PC-3 (cell line): ENCODE results near the gene RYK. TPM values are rescaled to one million over a fixed set of nuclear protein-coding genes. Genes with fewer than 3 reads are reported as not detected.

Source experiments
- ATAC-seq: fragments of 200-7000 bp; cut with Tn5 transposase; 2 replicates; pipeline ENCODE4 v1.9.1; 2020; ENCODE audit warnings: mild to moderate bottlenecking, moderate library complexity
- BruUV-seq: library from RNA; stranded (reverse); fragments of 400-500 nt; replicated peaks from 2 replicates; lab custom pipeline; 2021; lab: Mats Ljungman, UMichigan
- CTCF ChIA-PET: fragments of 300-600 bp; sonication (Branson Sonifier 250); formaldehyde crosslinking; loops from one replicate; lab custom pipeline; 2022; ENCODE audit warnings: antibody characterized with exemption; lab: Charles Lee
- POLR2A ChIA-PET: fragments of 300-600 bp; sonication (Branson Sonifier 250); formaldehyde crosslinking; loops from one replicate; lab custom pipeline; 2022; ENCODE audit warnings: antibody characterized with exemption; ENCODE audit not compliant: unreplicated experiment; lab: Charles Lee
- DNase-seq: peaks from one replicate; pipeline ENCODE4 v3.0.0-alpha.2; 2015
- H2AFZ ChIP-seq: fragments of 300-600 bp; sonication (generic); 2 replicates; pipeline ENCODE4 v1.6.0; 2016; ENCODE audit warnings: antibody characterized with exemption, low read length
- H3F3A ChIP-seq: fragments of 300-600 bp; sonication (generic); one replicate; pipeline ENCODE4 v1.6.0; 2017; ENCODE audit warnings: antibody characterized with exemption, low read length, control low read depth, mild to moderate bottlenecking; ENCODE audit not compliant: unreplicated experiment
- H3K27ac ChIP-seq: fragments of 300-600 bp; sonication (generic); 2 replicates; pipeline ENCODE4 v1.5.1; 2016; ENCODE audit warnings: mild to moderate bottlenecking, low read length
- H3K27me3 ChIP-seq: fragments of 300-600 bp; sonication (generic); 2 replicates; pipeline ENCODE4 v1.6.1; 2016; ENCODE audit warnings: low read length, mixed read lengths
- H3K36me3 ChIP-seq: fragments of 300-600 bp; sonication (generic); 2 replicates; pipeline ENCODE4 v1.6.1; 2016; ENCODE audit warnings: low read depth, mixed run types, low read length, mixed read lengths
- H3K4me1 ChIP-seq: fragments of 300-600 bp; sonication (generic); 2 replicates; pipeline ENCODE4 v1.5.1; 2016; ENCODE audit warnings: low read length; ENCODE audit not compliant: insufficient read depth
- H3K4me2 ChIP-seq: fragments of 300-600 bp; sonication (generic); 2 replicates; pipeline ENCODE4 v1.6.0; 2016; ENCODE audit warnings: low read length
- H3K4me3 ChIP-seq: fragments of 300-600 bp; sonication (generic); 2 replicates; pipeline ENCODE4 v1.5.1; 2016; ENCODE audit warnings: mild to moderate bottlenecking, low read length, mixed read lengths
- H3K79me2 ChIP-seq: fragments of 300-600 bp; sonication (generic); 2 replicates; pipeline ENCODE4 v1.6.1; 2017; ENCODE audit warnings: low read length, mixed read lengths
- H3K9ac ChIP-seq: fragments of 300-600 bp; sonication (generic); 2 replicates; pipeline ENCODE4 v1.6.0; 2016; ENCODE audit warnings: mild to moderate bottlenecking, low read length
- H3K9me2 ChIP-seq: fragments of 300-600 bp; sonication (generic); replicated peaks from 2 replicates; pipeline ENCODE4 v1.6.1; 2016; ENCODE audit warnings: mixed run types, low read length, mixed read lengths
- H3K9me3 ChIP-seq: fragments of 300-600 bp; sonication (generic); 2 replicates; pipeline ENCODE4 v1.6.1; 2016; ENCODE audit warnings: low read length, mixed read lengths
- H4K20me1 ChIP-seq: fragments of 300-600 bp; sonication (generic); 2 replicates; pipeline ENCODE4 v1.6.1; 2016; ENCODE audit warnings: low read length, mixed read lengths
- CTCF ChIP-seq: fragments of 300-600 bp; sonication (generic); conservative IDR thresholded peaks from 2 replicates; pipeline ENCODE4 v1.5.1; 2017; ENCODE audit warnings: antibody characterized with exemption, low read depth, mild to moderate bottlenecking, low read length
- EZH2 ChIP-seq: fragments of 300-600 bp; sonication (generic); IDR thresholded peaks from one replicate; pipeline ENCODE4 v1.6.1; 2017; ENCODE audit warnings: antibody characterized with exemption, mild to moderate bottlenecking, low read length; ENCODE audit not compliant: unreplicated experiment
- EZH2phosphoT487 ChIP-seq: fragments of 300-600 bp; sonication (generic); IDR thresholded peaks from 2 replicates; pipeline ENCODE4 v1.6.1; 2018; ENCODE audit warnings: mild to moderate bottlenecking, antibody characterized with exemption, low read length, borderline replicate concordance
- intact Hi-C: fragments of 100-400 bp; cut with micrococcal nuclease; formaldehyde crosslinking; loops from 2 replicates; pipeline ENCODE4 v1.9.0; 2023
- total RNA-seq: library from RNA; depleted of rRNA; stranded (reverse); fragments of >200 nt; gene quantifications from 2 replicates; pipeline ENCODE4 v1.2.3, GENCODE V29; 2014

Gene RYK
- total RNA-seq, 1 experiment from 2014 or later = 47.2 TPM

DNA sequence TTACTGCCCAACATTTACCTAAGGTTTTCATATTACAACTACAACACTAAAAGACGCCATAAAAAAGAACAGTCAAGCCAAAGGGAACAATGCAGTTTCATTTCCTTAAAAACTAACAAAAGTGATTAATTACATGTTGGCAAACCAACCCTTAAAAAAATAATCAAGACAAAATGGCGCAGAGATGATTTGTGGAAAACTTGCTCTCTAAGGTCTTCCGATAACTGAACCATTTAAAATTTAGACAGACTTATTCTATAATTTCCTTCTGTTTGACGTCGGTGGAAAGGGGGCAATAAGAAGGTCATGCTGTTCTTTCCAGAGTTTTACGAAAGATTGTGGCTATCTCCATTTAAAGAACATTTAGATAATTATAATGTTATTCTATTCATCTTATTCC, 87.6 kb downstream of the RYK start:
- Histone ChIP-seq H3K36me3 (peaks cover 9% of the 10 kb centered on the region; the same call in 1 of the 2 replicates), H3K4me1 (no peaks in the 10 kb centered on the region), H2AFZ (no peak overlapping the region), H3K27me3 (no peaks in the 10 kb centered on the region), H3K27ac (no peak overlapping the region), H3K9ac (no peak overlapping the region), H3K4me3 (no peak overlapping the region), H3K9me2 (no peaks in the 10 kb centered on the region), H3K9me3 (no peaks in the 10 kb centered on the region), H3F3A (no peaks in the 10 kb centered on the region), H4K20me1 (no peaks in the 10 kb centered on the region), H3K4me2 (no peak overlapping the region), H3K79me2 (no peaks in the 10 kb centered on the region)
- no peak for DNase-seq
- BruUV-seq = no TSS peak
- no peak for TF ChIP-seq EZH2phosphoT487
- no peak for TF ChIP-seq CTCF
- TF ChIP-seq EZH2 = no peak
- intact Hi-C loops = no loop called here
- no peak for ATAC-seq
- ChIA-PET CTCF (no interaction called here), POLR2A (no interaction called here)

DNA sequence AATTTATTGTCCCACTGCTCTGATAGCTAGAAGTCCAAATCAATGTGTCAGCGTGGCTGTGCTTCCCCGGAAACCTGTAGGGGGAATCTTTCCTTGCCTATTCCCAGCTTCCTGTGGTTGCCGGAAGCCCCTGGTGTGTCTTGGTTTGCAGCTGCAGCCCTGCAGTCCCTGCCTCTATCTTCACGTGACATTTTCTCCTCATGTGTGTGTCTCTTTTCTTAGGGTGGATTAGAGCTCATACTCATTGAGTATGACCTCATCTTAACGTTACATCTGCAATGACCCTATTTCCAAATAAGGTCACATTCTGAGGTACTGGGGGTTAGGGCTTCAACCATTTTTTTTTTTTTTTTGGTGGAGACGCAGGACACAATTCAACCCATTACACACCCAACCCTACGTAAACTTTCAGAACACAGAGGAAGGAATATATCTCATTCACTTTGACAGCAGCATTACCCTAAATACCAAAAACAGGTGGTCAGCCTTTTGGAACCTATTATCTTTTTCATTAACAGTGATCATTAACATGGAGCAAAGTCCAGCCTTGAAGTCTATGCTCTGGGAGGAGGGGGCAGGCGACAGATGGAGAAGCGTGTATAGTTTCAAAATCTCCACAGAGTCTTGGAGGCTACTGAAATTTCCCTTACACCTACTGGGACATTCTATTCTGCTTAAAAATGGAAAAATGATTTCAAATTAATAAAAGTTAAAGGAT, 88.6 kb downstream of the RYK start:
- no peak overlapping the region for H2AFZ ChIP-seq
- intact Hi-C loops = no loop called here
- H4K20me1 ChIP-seq = no peaks in the 10 kb centered on the region
- TF ChIP-seq EZH2 = no peak
- TF ChIP-seq CTCF = no peak
- no peak for TF ChIP-seq EZH2phosphoT487
- no peaks in the 10 kb centered on the region for H3K27me3 ChIP-seq
- DNase-seq (no peak), ATAC-seq (no peak)
- H3K4me1 ChIP-seq = no peaks in the 10 kb centered on the region
- ChIA-PET POLR2A (no interaction called here), CTCF (no interaction called here)
- H3K9me2 ChIP-seq = no peaks in the 10 kb centered on the region
- no peak overlapping the region for H3K4me3 ChIP-seq
- peaks cover 11% of the 10 kb centered on the region; the same call in 1 of the 2 replicates for H3K36me3 ChIP-seq
- BruUV-seq = no TSS peak
- H3K9me3 ChIP-seq = no peaks in the 10 kb centered on the region
- H3K9ac ChIP-seq = no peak overlapping the region
- H3K79me2 ChIP-seq = no peaks in the 10 kb centered on the region
- H3F3A ChIP-seq = no peaks in the 10 kb centered on the region
- H3K4me2 ChIP-seq = no peak overlapping the region
- no peak overlapping the region for H3K27ac ChIP-seq

DNA sequence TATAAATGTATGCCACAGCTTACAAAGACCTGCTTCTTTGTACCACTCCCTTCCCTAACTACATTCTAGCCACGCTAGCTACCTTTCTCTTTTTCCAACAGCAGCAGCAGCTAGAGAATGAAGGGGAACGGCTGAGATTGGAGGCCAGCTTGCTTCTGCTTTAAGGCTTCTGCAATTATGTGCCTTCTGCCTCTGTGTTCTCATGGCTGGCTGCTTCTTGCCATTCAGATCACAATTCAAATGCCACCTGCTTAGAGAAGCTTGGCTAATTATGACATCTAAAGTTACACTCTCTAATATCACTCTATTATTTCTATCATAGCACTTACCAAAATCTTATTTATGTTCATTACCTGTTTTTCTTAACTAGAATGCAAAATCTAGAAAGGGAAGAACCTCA, 95.2 kb downstream of the RYK start:
- Histone ChIP-seq H3K4me2 (no peak overlapping the region), H3K9ac (no peak overlapping the region), H3K36me3 (peaks cover 11% of the 10 kb centered on the region), H3F3A (no peaks in the 10 kb centered on the region), H3K9me3 (no peaks in the 10 kb centered on the region), H3K4me1 (no peaks in the 10 kb centered on the region), H3K9me2 (no peaks in the 10 kb centered on the region), H3K27ac (no peak overlapping the region), H3K4me3 (no peak overlapping the region), H3K79me2 (no peaks in the 10 kb centered on the region), H3K27me3 (no peaks in the 10 kb centered on the region), H2AFZ (no peak overlapping the region), H4K20me1 (no peaks in the 10 kb centered on the region)
- no peak for DNase-seq
- TF ChIP-seq EZH2 = no peak
- TF ChIP-seq EZH2phosphoT487 = no peak
- TF ChIP-seq CTCF = no peak
- no TSS peak for BruUV-seq
- intact Hi-C loops = no loop called here
- ATAC-seq = no peak
- CTCF ChIA-PET = no interaction called here
- POLR2A ChIA-PET = no interaction called here
